ENCODE data around the gene DNAH8.

GRCh38 chr6:38755207-38755606, 40.1 kb downstream of the DNAH8 start:
- TF ChIP-seq CTCF (IDR thresholded peaks at IDR 0.05) (no peak), POLR2A (IDR thresholded peaks at IDR 0.05) (no peak), POLR2AphosphoS5 (IDR thresholded peaks at IDR 0.05) (no peak), EP300 (IDR thresholded peaks at IDR 0.05) (no peak)

All from sigmoid colon (tissue), 4 donors.